HPDE6-E6E7 (cell line): ENCODE data around the gene EMP3.
"Not testable (repeated sequence)": the region's sequence is repeated elsewhere in the genome, so short reads cannot be mapped to it uniquely, and the experiment has no call there.

Experiments
- DNase-seq: peaks from one replicate; pipeline ENCODE4 v3.0.0; 2011; ENCODE audit warnings: missing footprints; ENCODE audit errors: extremely low spot score

Gene EMP3, protein sequence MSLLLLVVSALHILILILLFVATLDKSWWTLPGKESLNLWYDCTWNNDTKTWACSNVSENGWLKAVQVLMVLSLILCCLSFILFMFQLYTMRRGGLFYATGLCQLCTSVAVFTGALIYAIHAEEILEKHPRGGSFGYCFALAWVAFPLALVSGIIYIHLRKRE

DNA sequence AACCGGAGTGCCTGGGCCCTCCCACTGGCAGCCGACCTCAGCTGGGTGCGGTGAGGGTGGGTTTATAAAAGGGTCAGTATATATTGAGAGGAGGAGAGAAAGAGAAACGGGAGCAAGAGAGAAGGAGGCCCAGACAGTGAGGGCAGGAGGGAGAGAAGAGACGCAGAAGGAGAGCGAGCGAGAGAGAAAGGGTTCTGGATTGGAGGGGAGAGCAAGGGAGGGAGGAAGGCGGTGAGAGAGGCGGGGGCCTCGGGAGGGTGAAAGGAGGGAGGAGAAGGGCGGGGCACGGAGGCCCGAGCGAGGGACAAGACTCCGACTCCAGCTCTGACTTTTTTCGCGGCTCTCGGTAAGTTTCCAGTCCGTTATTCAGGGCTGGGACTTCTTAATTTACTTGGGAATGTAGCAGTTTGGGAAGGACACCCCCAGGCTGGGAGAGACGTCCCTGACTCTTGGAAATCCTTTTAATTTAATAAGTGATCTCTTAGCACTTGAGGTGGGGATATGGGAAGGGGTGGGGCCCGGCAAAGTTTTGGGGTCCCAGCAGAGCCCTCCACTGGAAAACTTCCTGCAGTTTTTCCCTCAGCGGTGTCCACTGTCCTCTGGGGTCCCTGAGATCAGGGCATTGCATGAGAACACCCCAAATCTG lies at the start of gene EMP3:
EMP3 (plus strand) TSS at position 288 of the 646 bp plus-strand sequence. CDS start 1,293 bp downstream, outside the sequence.
- peak; percentile 37 for DNase-seq

DNA sequence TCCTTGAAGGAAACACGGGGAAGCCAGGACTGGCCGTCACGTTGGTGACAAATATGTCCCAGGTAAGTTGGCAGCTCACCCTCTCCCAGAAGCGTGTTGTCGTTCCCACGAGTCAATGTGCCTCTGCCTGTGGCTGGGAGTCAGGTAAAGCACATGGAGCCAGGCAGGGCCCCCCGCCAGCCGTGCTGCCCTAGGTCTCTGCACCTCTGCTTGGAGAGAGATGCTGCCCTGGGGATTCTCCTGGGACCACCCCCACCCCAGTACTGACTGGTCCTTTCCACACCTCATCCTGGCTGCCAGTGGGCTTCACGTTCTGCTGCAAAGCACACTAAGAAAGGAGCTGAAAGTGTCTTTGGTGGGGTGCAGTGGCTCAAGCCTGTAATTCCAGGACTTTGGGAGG lies 45.6 kb upstream of the EMP3 start:
- no peak for DNase-seq

DNA sequence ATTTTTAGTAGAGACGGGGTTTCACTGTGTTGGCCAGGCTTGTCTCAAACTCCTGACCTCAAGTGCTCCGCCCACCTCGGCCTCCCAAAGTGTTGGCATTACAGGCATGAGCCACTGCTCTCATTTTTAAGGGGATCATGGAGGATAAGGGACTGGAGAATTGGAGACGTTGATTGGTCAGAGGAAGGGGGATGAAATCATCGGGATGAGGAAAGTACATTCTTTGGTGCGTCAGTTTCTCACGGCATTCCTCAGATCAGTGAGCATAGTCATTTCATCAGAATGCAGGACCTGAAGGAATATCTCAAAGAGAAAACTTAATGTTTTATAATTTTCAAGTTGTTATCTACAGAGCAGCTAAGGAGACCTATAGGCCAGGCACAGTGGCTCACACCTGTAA lies 41.4 kb upstream of the EMP3 start:
- no peak for DNase-seq

DNA sequence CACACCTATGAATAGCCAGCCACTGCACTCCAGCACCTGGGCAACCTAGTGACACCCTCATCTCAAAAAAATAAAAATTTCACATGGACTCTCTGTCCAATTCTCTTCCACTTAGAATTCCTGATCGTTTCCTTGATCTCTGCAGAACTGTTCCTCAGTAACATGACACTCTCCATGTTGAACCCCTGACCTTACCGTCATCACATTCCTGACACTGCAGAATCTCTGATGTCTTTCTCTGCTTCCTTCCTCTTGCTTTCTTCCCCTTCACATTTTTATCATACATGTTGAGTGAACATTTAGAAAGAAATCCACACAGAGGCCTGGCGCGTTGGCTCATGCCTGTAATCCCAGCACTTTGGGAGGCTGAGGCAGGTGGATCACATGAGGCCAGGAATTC lies 40.5 kb upstream of the EMP3 start:
- no peak for DNase-seq

DNA sequence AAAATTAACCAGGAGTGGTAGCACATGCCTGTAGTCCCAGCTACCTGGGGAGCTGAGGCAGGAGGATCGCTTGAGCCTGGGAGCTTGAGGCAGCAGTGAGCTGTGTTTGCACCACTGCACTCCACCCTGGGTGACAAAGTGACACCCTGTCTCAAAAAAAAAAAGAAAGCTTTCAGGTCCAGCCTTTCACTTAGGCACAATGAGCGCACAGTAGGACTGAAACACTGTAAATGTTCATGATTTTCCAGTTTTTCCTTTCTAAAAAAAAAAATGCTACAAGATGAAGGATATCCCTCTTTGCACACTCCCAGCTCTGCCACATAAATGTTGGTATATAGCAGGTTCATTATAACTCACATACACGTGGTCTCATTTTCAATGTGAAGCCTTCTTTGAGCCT lies 37.6 kb upstream of the EMP3 start:
- no peak for DNase-seq

DNA sequence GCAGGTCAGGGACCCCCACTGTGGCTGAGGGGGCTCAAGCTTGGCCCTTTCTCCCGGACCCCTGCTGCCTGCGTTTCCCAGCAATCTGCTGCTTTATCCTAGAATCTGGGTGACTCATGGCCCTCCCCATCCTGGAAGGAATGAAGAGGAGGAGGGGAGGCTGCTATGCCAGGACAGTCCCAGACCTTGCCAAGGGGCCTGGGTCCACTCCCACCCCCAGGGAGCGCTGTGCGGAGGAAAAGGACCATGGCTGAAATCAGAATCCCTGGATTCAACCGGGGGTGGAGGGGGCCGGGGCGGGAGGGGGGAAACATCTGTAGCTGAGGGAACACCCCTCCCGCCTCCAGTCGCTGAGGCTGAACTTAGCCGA lies 35.0 kb upstream of the EMP3 start:
- no peak for DNase-seq

DNA sequence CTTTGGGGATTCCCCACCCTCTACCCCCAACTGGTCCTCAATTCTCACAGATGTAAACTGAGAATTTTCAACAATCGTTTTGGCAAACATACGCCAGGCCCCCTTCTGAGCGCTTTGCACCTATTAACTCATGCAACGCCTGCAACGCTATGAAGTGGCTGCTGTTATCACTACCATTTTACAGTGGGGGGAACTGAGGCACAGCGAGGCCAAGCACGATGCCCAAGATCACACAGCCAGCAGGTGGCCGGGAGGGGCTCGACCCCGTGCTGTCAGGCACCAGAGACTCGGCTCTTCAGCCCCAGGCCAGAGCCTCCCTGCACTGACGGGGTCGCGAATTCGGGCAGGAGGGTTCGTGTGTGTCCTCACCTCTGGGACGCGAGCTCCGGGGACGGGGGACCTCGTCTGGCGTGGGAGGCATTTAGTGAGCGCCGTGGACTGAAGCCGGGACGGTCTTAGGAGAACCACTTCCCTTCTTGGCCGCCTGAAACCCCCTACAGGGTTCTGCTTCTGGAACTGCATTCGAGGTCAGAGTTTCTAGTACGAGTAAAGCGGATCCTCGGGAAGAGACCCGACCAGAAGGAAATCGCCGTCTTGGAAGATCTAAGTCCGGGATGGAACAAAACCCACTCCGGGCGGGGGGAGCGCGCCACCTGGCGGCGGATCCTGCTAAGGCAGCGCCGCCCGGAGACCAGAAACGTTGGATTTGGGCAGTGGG lies 34.4 kb upstream of the EMP3 start:
- peak; percentile 60 for DNase-seq

DNA sequence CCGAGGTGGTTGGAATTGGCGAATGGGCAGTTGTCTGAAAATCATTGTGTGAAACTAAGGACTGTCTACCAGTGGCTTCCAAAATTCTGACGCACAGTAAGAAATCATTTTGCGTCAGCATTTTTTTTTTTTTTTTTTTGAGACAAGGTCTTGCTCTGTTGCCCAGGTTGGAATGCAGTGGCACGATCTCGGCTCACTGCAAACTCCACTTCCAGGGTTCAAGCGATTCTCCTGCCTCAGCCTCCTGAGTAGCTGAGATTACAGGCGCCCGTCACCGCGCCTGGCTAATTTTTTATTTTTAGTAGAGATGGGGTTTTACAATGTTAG lies 33.9 kb upstream of the EMP3 start:
- not testable (repeated sequence) for DNase-seq

DNA sequence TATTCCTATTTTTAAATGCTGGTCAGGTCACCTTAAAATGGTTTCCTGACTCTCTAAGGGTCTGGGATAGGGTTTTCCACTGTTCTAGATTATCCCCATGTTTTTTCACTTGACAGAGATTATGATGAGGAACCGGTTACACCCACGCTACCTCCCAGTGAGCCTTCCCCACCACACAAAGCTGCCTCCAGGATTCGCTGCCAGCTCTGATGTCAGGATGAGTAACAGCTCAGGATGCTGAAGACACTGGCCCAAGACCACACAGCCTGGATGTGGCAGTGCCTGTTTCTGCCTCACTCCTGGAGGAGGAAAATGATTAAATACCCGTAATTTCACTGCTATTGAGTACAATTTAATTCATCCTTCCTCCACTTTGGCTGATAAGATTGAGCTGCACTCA lies 32.6 kb upstream of the EMP3 start:
- peak; percentile 43 for DNase-seq

DNA sequence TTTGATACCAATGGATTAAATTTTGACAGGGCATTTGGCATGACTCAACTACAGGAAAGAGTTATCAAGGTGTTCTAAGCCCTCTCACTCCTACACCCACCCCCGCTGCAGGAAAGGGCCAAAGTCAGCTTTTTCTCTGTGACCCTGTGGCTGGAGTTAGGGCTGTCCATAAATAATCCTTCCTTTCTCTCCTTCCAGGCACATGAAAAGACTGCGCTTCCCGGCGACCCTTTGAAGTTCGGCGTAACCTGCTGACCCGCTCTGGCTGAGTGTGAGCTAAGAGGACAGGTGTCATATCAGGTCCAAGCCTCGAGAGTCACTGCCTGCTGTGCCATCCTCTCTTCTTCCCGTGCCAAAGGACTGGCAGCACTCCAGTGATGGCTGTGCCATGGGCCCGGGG lies 29.9 kb upstream of the EMP3 start:
- DNase-seq: no peak

DNA sequence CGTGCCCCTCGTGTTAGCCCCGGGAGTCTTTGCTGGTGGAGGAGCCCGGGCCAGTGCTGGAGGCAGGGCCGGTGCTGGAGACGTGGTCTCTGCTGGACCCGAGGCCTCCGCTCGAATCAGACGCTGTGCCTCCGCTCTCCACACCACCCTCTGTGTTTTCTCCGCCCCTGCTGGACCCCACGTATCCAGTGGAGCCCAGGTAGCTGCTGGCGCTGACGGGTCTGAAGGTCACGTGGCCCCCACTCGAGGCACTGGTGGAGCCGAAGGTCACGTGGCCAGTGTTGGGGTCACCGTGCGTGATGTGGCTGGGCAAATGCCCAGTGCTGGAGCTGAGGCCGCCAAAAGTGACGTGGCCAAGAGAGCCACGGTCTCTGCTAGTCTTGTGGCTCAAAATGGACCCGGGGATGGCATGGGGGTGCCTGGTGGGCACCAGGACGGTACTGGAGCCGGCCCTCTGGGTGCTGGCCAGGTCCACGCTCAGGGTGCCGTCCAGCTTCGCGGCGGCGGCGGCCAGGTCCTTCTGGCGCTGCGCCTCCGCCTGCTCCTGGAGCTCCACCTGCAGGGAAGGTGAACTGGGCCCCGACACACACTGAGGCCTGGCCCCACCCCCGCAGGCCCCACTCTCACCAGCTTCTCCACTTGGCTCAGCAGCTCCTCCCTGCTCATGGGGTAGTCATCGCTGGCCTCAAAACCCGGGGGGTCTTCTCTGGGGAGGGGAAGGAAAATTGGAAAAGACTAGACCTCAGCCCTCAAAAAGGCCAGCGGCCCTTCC lies 28.2 kb upstream of the EMP3 start:
- DNase-seq: no peak

DNA sequence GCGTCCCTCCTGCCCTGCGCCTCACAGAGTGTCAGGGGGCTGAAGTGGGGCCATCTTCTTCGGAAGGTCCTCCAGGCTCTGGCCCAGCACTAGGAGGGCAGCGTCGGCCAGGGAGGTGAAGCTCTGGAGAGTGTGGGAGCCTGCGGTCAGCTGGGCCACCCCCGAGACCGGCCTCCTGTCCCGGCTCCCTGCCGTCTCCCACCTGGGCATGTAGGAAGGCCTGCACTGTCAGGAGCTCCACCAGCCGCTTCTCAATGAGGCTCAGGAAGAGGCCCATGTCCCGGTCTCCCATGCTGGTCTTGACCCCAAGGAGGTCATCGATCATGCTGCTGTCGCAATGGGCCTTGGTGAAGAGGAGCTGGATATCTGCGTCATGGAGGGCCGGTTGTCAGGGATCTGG lies 27.4 kb upstream of the EMP3 start:
- DNase-seq: no peak

DNA sequence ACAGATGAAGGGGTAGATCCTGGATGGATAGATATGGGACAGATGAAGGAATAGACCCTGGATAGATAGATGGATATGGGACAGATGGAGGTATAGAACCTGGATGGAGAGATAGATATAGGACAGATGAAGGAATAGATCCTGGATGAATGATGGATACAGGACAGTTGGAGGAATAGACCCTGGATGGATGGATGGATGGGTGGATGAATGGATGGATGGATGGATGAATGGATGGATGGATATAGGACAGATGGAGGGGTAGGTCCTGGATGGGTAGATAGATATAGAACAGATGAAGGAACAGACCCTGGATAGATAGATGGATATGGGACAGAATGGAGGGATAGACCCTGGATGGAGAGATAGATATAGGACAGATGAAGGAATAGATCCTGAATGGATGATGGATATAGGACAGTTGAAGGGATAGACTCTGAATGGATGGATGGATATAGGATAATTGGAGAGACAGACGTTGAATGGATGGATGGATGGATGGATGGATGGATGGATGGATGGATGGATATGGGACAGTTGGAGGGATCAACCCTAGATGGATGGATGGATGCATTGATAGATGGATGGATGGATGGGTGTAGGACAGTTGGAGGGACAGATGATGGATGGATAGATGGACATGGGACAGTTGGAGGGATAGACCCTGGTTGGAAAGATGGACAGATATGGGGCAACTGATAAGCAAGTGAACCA lies 23.3 kb upstream of the EMP3 start:
- DNase-seq: no peak

DNA sequence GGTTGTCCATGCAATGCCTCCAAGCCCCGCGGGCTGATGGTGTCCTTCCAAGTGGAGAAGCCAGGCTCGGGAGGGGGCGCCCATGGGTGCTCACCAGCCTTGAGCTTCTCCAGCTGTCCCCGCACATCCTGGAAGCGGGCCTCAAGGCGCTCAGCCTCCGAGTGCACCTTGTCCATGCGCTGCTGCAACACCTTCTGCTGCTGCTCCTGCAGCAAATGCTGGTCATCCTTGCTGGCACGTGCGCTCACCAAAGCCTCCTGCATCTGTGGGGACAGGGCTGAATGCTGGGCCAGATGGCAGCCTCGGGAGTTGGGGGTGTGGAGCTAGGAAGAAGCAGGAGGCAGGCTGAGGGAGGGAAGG lies 22.8 kb upstream of the EMP3 start:
- DNase-seq: no peak

DNA sequence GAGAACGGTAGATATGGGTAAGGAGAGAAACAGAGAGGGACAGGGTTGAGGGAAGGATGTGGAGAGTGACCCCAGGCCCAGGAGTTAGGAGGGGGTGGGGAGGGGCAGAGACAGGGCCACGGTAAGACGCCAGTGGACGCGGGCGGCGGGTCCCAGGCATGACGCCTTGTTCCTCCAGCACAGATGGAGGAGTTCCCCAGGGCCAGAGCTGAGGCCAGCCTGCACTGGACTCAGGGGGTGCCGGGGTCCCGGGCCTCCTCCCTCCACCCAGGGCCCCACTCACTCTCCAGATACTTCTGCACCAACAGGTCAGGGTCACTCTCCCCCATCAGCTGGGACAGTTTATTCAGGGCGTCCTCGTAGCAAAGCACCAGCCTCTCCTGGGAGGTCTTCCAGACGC lies 22.0 kb upstream of the EMP3 start:
- no peak for DNase-seq

DNA sequence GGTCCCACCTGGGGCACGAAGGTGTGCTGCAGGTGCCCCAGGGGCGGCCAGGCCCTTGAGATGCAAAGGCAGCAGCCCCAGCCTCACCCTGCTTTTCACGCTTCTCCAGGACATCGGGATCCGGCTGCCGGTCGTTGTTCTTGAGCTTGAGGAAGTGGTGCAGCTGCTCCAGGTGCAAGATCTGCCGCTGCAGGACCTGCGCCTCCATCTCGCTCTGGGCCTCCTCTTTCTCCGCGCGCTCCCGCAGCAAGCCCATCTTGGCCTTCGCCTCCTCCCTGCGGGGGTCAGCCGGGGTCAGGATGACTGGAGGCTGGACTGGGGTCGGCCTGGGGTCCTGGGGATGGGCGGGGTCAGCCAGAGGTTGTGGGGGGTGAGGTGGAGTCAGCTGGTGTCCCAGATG lies 21.5 kb upstream of the EMP3 start:
- DNase-seq: no peak

DNA sequence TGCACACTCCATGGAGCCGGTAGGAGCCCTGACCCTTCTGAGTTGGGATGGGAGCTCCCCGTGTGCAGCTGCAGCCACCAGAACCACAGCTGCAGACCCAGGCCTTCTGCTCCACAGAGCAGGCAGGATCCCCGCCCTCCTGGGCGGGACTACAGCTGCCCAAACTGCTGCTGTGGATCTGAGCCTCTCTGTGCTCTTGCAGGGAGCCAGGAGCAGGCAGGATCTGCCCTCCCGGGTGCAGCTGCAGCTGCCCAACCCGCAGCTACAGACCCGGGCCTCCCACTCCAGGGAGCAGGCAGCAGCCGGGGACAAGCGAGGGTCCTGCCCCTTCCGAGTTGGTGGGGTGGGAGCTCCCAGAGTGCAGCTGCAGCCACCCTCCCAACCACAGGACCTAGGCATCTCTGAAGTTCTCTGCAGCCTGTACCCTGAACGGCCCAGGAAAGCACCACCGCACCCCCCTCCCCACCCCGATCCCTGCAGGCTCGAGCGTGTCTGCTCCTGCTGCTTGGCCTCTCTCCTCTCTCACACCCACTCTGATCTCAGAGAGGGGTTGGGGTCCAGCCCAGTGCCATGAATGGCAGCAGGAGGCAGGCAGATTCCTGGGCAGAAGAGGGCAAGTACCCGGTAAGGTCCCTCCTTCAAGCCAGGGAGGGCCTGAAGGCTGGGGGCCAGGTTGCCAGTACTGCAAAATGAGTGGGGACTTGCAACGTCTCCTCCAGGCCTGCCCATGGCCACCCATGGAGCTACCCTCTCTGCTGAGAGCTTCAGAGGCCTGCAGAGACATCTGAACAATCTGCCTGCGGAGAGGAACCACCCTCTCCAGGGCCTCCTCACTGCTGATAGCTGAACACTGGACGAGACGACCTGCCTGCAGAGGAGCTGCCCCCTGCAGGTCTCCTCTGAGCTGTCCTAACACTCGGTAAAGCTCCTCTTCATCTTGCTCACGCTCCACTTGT lies 16.4 kb upstream of the EMP3 start:
- no peak for DNase-seq

DNA sequence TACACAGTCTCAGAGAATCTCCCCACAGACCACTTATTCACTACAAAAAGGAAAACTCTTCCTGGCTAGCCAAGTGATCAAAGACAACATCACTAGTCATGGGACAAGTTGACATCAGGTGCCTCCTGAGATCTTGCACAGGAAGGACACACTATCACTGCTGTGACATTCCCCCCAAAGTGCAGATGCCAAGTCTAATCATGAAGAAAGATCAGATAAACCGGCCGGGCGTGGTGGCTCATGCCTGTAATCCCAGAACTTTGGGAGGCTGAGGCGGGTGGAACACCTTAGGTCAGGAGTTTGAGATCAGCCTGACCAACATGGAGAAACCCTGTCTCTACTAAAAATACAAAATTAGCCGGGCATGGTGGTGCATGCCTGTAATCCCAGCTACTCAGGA lies 15.6 kb upstream of the EMP3 start:
- DNase-seq: not testable (repeated sequence)

DNA sequence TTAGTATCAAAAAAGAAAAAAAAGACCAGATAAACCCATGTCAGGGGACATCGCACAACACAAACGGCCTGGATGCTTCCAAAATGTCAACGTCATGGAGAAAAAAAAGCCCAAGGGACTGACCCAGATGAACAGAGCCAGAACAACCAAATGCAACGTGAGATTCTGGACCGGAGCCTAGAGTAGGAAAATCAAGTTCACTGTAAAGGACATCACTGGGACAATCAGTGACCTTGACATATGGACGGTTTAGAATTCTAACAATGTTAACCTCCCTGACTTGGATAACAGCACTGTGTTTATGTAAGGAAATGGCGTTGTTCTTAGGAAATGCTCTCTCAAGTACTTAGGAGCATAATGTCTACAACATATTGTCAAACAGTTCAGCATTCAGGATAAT lies 15.1 kb upstream of the EMP3 start:
- no peak for DNase-seq

DNA sequence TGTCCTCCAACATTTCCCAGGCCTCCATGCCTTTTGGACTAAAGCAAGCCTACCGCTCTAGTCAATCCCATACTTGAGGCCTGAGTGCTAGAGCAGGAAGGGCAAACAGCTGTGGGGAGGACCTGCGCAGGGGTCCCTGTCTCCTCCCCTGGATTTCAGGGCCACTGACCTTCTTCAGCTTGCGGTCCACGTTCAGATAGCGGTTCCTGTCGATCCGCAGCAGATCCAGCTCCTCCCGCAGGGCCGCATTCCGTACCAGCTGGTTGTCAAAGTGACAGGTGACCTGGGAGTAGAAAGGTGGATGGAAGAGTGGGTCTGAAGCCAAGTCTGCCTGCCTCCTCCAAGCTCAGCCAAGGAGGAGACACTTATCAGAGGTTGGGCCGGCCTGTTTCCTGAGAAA lies 14.0 kb upstream of the EMP3 start:
- no peak for DNase-seq

DNA sequence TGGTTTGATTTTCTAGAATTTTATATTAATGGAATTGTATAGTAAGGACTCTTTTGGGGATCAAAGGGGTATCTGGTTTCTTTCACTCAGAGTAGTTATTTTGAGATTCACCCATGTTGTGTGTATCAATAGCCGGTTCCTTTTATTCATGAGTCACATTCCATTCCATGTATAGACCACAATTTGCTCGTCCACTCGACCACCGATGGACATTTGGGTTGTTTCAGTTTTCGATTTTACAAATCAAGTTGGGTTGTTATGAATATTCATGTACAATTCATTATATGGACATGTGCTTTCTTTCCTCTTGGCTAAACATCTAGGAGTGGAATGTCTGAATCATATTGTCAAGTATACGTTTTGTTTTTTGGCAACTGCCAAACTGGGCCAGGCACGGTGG lies 9.6 kb upstream of the EMP3 start:
- no peak for DNase-seq
